Measurements from ENCODE around the gene UQCC2. TPM values are rescaled to one million over a fixed set of nuclear protein-coding genes. Genes with fewer than 3 reads are reported as not detected.

Gene UQCC2
- total RNA-seq, 1 donor from 2014 or later, result 2.6 TPM

GRCh38 chr6:33713786-33714185, 2.3 kb upstream of the UQCC2 start:
- Histone ChIP-seq H3K36me3 (peaks cover 0 to 4% of the 10 kb centered on the region in 2 donors), H3K4me1 (peaks cover 6 to 12% of the 10 kb centered on the region in 2 donors), H3K9me3 (no peaks in the 10 kb centered on the region), H3K27me3 (no peaks in the 10 kb centered on the region), H3K4me3 (no peak overlapping the region), H3K27ac (no peak overlapping the region)
- TF ChIP-seq CTCF (IDR thresholded peaks at IDR 0.05), result no peak
- intact Hi-C loops (cut with DNase I), result no loop called here
- DNase-seq (ENCODE audit: low spot score in 2 of 2), result no peak

GRCh38 chr6:33712914-33713313, 1.4 kb upstream of the UQCC2 start:
- no peaks in the 10 kb centered on the region for H3K9me3 ChIP-seq
- no peak overlapping the region for H3K4me3 ChIP-seq
- TF ChIP-seq CTCF (IDR thresholded peaks at IDR 0.05), result no peak
- peaks cover 0 to 5% of the 10 kb centered on the region in 2 donors for H3K36me3 ChIP-seq
- H3K27ac ChIP-seq, result no peak overlapping the region
- no peaks in the 10 kb centered on the region for H3K27me3 ChIP-seq
- peaks cover 6 to 12% of the 10 kb centered on the region in 2 donors for H3K4me1 ChIP-seq
- intact Hi-C loops (cut with DNase I), result no loop called here
- no peak for DNase-seq (ENCODE audit: low spot score in 2 of 2)

- intact Hi-C loops (cut with DNase I), result loop anchor here (1.0 kb wide), 2 partner anchors 79 to 256 kb away; partner anchors contain the start of genes LEMD2 and ZBTB9
- Histone ChIP-seq H3K36me3 (peaks cover 0 to 5% of the 10 kb centered on the region in 2 donors), H3K27ac (no peak overlapping the region), H3K4me3 (peak overlapping the region; percentile 79 to 86), H3K4me1 (peaks cover 6 to 9% of the 10 kb centered on the region in 2 donors), H3K27me3 (no peaks in the 10 kb centered on the region), H3K9me3 (no peaks in the 10 kb centered on the region)
- no peak for DNase-seq (ENCODE audit: low spot score in 2 of 2)
- no peak for TF ChIP-seq CTCF (IDR thresholded peaks at IDR 0.05)
Measured at GRCh38 chr6:33710296-33711121, 991 bp downstream of the UQCC2 start.

- H3K4me1 ChIP-seq, result peaks cover 6 to 9% of the 10 kb centered on the region in 2 donors
- no peak overlapping the region for H3K27ac ChIP-seq
- no peak overlapping the region for H3K4me3 ChIP-seq
- intact Hi-C loops (cut with DNase I), result no loop called here
- H3K36me3 ChIP-seq, result peaks cover 0 to 5% of the 10 kb centered on the region in 2 donors
- DNase-seq (ENCODE audit: low spot score in 2 of 2), result no peak
- no peaks in the 10 kb centered on the region for H3K27me3 ChIP-seq
- no peaks in the 10 kb centered on the region for H3K9me3 ChIP-seq
- no peak for TF ChIP-seq CTCF (IDR thresholded peaks at IDR 0.05)
Measured at GRCh38 chr6:33709605-33710295, 1.8 kb downstream of the UQCC2 start.

GRCh38 chr6:33708516-33709204, 2.8 kb downstream of the UQCC2 start:
- H3K4me3 ChIP-seq, result no peak overlapping the region
- no peak for TF ChIP-seq CTCF (IDR thresholded peaks at IDR 0.05)
- intact Hi-C loops (cut with DNase I), result no loop called here

More at GRCh38 chr6:33708516-33709204, 2.8 kb downstream of the UQCC2 start:
- Histone ChIP-seq H3K27me3 (no peaks in the 10 kb centered on the region), H3K9me3 (no peaks in the 10 kb centered on the region), H3K4me1 (peaks cover 6 to 9% of the 10 kb centered on the region in 2 donors), H3K36me3 (peaks cover 0 to 5% of the 10 kb centered on the region in 2 donors), H3K27ac (no peak overlapping the region)
- no peak for DNase-seq (ENCODE audit: low spot score in 2 of 2)

All from ascending aorta (tissue), 2 donors.